WERI-Rb-1 (cell line): Measurements from ENCODE around the gene STAC.

ENCODE experiments used
- DNase-seq: peaks from one replicate; pipeline ENCODE4 v3.0.0-alpha.2; 2020
- H3K27ac ChIP-seq: fragments of 250-450 bp; sonication (Bioruptor Pico); 2 replicates; pipeline ENCODE4 v1.5.1; 2020; ENCODE audit warnings: mild to moderate bottlenecking, moderate library complexity
- H3K27me3 ChIP-seq: fragments of 250-450 bp; sonication (Bioruptor Pico); 2 replicates; pipeline ENCODE4 v1.5.1; 2021; ENCODE audit warnings: mild to moderate bottlenecking, low read depth, moderate library complexity; ENCODE audit not compliant: insufficient read depth, severe bottlenecking
- H3K36me3 ChIP-seq: fragments of 250-450 bp; sonication (Bioruptor Pico); 2 replicates; pipeline ENCODE4 v1.5.1; 2020; ENCODE audit warnings: mild to moderate bottlenecking, moderate library complexity
- H3K4me3 ChIP-seq: 2 replicates; pipeline ENCODE4 v1.5.1; 2011; ENCODE audit warnings: low read depth, mild to moderate bottlenecking, control low read depth, low read length
- H3K9me3 ChIP-seq: fragments of 250-450 bp; sonication (Bioruptor Pico); 2 replicates; pipeline ENCODE4 v1.5.1; 2021; ENCODE audit warnings: mild to moderate bottlenecking, moderate library complexity; ENCODE audit not compliant: severe bottlenecking
- TF ChIP-seq, protein P1 (sequence below): IDR thresholded peaks from 2 replicates; pipeline ENCODE4 v1.5.1; 2011; ENCODE audit warnings: low read depth, mild to moderate bottlenecking, control low read depth, inconsistent platforms, low read length

Gene STAC

DNA sequence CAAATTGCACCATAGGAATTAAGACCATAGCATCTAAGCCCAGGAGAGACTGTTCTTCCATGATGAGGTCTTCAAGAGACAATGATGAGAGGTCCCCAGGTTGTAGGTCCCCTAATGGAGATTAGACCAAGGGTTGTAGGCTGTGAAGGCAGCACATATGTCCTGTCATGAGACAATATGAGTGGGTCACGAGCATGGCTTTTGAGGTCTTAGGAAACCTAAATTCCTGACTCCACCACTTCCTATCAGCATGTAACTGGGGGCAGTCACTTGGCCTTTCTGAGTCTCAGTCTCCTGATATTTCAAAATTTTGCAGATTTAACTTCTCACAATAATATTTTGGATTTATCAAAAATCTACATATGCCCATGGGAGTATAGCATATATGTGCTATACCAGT is 31.3 kb downstream of the STAC start:
- Histone ChIP-seq H3K27me3 (no peaks in the 10 kb centered on the region), H3K9me3 (peaks cover 7% of the 10 kb centered on the region), H3K27ac (no peak overlapping the region), H3K36me3 (no peaks in the 10 kb centered on the region), H3K4me3 (no peak overlapping the region)
- no peak for DNase-seq
- TF ChIP-seq, protein P1, sequence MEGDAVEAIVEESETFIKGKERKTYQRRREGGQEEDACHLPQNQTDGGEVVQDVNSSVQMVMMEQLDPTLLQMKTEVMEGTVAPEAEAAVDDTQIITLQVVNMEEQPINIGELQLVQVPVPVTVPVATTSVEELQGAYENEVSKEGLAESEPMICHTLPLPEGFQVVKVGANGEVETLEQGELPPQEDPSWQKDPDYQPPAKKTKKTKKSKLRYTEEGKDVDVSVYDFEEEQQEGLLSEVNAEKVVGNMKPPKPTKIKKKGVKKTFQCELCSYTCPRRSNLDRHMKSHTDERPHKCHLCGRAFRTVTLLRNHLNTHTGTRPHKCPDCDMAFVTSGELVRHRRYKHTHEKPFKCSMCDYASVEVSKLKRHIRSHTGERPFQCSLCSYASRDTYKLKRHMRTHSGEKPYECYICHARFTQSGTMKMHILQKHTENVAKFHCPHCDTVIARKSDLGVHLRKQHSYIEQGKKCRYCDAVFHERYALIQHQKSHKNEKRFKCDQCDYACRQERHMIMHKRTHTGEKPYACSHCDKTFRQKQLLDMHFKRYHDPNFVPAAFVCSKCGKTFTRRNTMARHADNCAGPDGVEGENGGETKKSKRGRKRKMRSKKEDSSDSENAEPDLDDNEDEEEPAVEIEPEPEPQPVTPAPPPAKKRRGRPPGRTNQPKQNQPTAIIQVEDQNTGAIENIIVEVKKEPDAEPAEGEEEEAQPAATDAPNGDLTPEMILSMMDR, result no peak

DNA sequence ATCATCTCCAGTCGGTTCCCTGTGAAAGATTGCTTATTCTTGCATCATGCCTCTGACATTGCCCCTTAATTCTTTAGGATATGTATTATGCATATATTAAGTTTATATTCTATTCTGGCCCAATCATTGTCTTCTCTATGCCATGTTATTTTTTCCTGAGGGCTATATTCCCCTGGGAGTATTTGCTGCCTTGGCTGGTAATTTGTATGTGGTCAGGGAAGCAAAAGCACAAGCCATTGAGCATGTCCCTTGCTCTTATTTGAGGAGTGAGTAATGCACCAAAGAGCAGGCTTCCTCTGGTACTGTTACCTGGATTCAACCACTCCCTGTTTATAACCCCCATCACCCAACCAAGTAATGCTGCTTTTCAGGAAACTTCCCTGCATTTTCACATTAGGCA is 36.3 kb downstream of the STAC start:
- H3K27ac ChIP-seq, result no peak overlapping the region
- no peak for DNase-seq
- peaks cover 10% of the 10 kb centered on the region for H3K9me3 ChIP-seq
- H3K4me3 ChIP-seq, result no peak overlapping the region
- H3K27me3 ChIP-seq, result no peaks in the 10 kb centered on the region
- TF ChIP-seq, protein P1, result no peak
- H3K36me3 ChIP-seq, result no peaks in the 10 kb centered on the region

DNA sequence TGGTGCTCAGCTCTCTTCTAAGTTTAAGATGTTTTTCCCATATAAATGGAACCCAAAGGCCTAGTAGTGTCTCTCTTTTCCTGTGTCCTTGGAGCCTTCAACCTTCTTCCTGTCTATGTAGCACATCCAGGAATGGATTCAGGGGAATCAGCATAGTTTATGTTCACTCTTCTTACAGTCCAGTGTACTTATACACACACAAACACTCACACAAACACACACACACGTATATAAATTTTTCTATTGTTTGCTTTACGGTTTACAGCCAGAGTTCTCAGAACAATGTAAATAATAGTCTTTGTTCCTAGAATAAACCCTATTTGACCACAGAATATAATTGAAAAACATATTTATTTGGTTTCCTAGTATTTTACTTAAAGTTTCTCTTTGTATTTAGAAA is 36.9 kb downstream of the STAC start:
- no peak overlapping the region for H3K4me3 ChIP-seq
- no peak overlapping the region for H3K27ac ChIP-seq
- TF ChIP-seq, protein P1, result no peak
- no peaks in the 10 kb centered on the region for H3K36me3 ChIP-seq
- no peaks in the 10 kb centered on the region for H3K27me3 ChIP-seq
- H3K9me3 ChIP-seq, result peaks cover 10% of the 10 kb centered on the region
- DNase-seq, result no peak

DNA sequence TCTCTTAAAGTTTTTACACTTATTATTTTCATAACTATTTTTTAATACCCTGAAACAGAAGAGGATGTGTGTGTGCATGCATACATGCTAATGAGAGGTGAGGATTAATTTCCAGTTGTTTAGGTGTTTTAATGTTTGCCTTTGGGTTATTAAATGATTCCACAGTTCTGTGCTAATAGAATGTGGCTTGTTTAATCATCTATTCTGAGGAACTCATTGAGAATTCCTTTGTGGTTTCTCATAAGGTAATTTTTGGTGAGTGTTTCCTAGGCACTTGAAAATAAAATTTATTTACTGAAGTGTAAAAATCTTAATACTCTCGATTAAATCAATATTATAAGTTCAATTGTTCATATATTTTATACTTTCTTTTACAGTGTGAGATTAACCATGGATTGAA is 38.0 kb downstream of the STAC start:
- Histone ChIP-seq H3K4me3 (no peak overlapping the region), H3K36me3 (no peaks in the 10 kb centered on the region), H3K27me3 (no peaks in the 10 kb centered on the region), H3K9me3 (peaks cover 10% of the 10 kb centered on the region), H3K27ac (no peak overlapping the region)
- DNase-seq, result no peak
- TF ChIP-seq, protein P1, result no peak

DNA sequence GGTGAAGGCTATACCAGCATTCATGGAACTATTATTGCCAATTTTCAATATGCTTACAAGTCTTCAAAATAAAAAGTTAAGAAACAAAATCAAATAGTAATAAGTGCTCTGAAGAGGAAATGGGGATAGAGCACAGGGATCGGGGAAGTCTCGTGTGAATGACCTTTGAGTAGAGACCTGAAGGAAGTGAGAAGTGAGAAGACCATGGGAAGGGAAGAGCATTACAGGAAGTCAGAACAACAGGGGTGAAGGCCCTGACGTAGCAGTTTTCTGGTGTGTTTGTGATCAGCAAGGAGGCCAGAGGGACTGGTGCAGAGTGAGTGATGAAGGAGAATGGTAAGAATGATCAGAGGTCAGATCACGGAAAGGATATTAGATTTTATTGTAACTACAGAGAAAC is 48.1 kb downstream of the STAC start:
- H3K4me3 ChIP-seq, result no peak overlapping the region
- no peaks in the 10 kb centered on the region for H3K36me3 ChIP-seq
- TF ChIP-seq, protein P1, result no peak
- no peak for DNase-seq
- H3K27ac ChIP-seq, result no peak overlapping the region
- H3K9me3 ChIP-seq, result no peaks in the 10 kb centered on the region
- H3K27me3 ChIP-seq, result no peaks in the 10 kb centered on the region

DNA sequence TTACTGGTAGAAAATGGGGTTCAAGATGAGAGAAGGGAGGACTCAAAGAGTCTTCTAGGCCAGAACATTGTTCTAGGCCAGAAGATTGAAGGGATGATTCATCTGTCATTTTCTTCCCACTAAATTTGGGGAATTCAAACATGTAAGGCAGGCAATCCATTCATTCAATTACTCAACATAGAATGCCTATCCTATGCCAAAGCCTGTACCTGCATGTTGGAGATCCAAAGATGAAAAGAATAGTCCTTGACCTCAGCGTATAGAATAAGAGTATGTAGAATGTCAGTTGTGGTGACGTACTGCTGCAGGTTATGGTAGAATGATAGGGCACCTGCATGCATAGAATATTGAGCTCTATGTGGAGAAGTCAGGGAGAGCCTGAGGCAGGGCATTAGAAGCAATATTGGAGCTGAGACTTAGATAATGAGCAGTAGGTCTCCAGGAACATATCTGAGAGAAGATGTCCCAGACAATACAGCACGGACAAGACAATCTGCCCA is 49.7 kb downstream of the STAC start:
- no peak overlapping the region for H3K27ac ChIP-seq
- H3K9me3 ChIP-seq, result no peaks in the 10 kb centered on the region
- H3K27me3 ChIP-seq, result no peaks in the 10 kb centered on the region
- H3K36me3 ChIP-seq, result no peaks in the 10 kb centered on the region
- no peak for DNase-seq
- H3K4me3 ChIP-seq, result no peak overlapping the region
- TF ChIP-seq, protein P1, result no peak
